ENCODE measurements around the gene KIF3C.
"Not testable (repeated sequence)": the region's sequence is repeated elsewhere in the genome, so short reads cannot be mapped to it uniquely, and the experiment has no call there.

Gene KIF3C

DNA sequence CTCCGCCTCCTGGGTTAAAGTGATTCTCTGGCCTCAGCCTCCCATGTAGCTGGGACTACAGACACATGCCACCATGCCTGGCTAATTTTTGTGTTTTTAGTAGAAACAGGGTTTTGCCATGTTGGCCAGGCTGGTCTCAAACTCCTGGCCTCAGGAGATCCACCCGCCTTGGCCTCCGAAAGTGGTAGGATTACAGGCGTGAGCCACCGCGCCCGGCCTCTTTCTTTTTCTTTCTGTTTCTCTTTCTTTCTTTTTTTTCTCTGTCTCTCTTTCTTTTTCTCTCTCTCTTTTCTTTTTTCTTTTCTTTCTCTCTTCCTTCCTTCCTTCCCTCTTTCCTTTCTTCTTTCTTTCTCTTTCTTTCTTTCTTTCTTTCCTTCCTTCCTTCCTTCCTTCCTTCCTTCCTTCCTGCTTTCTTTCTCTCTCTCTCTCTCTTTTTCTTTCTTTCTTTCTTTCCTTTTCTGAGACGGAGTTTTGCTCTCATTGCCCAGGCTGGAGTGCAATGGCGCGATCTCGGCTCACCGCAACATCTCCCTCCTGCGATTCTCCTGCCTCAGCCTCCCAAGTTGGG lies 16.6 kb upstream of the KIF3C start:
- not testable (repeated sequence) for DNase-seq

DNA sequence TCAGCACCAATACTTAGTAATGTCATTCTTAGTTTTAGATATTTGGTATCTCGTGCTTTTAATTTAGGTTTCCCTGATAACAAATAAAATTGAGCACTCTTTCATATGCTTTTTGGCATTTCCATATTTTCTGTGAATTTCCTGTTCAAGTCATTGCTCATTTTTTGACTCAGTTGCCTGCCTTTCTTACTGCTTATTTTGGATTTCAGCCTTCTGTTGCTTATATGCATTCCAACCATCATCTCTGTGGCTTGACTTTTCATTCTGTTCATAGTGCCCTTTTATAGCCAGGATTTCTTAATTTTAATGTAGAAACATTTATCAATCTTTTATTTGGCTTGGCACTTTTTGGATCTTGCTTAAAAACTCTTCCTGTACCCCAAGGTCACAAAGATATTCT lies 14.5 kb upstream of the KIF3C start:
- no peak for DNase-seq

DNA sequence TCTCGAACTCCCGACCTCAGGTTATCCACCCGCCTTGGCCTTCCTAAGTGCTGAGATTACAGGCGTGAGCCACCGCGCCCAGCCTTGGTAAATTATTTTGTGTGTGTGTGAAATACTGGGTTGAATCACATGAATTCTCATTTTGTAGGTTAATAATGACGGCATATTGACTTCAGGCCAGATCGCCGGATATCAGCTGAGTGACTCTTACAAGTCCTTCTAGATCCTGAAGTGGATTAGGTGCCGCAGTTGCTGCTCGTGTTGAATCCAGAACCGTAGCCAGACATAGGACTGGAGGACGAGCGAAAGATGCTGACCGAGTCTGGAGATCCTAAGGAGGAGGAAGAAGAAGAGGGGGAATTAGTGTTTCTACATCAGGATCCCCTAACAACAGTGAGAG lies 12.2 kb upstream of the KIF3C start:
- no peak for DNase-seq

DNA sequence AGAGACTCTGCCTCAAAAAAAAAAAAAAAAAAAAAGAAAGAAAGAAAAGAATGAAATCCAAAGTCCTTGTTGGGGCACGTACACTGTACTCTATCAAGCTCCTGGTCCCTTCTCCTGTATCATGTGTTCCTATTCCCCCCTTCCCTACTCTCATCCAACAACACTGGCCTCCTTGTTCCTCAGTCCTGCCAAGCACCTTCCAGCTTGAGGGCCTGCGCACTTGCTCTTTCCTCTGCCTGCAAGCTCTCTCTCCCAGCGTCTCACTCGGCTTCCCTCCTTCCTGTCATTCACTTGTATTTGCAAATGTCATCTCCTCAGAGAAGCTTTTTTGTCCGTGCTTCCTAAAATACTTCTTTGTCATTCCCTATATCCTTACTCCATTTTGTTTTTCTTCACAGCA lies 10.8 kb upstream of the KIF3C start:
- DNase-seq: no peak

DNA sequence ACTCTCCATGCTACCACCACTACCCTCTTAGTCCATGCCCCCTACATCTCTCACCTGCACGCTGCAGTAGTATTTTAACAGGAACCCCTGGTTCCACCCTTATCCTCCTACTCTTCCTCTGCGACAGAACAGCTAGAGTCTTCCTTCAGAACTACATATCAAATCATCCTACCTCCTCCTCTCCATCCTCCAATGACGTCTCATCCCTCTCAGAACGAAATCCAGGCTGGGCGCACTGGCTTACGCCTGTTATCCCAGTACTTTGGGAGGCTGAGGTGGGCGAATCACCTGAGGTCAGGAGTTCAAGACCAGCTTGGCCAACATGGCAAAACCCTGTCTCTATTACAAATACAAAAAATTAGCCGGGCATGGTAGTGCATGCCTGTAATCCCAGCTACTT lies 10.3 kb upstream of the KIF3C start:
- DNase-seq: no peak

DNA sequence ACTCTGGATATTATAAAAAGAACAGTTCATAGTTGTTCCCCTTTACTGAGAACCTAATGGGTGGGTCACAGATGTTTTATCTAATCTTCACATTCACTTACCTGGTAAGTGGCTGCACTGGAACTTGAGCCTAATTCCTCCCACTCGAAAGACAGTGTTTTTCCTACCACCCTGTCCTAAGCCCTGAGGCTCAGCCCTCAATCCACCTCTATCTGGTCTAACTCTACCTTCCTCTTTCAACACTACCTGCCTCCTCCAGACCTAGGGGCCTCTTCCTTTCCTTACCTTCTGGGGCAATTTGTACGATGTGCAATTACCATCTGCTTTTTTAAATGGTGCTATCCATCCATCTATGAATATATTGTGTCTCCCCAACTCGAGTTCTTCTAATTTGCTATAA lies 9.7 kb upstream of the KIF3C start:
- DNase-seq: no peak

DNA sequence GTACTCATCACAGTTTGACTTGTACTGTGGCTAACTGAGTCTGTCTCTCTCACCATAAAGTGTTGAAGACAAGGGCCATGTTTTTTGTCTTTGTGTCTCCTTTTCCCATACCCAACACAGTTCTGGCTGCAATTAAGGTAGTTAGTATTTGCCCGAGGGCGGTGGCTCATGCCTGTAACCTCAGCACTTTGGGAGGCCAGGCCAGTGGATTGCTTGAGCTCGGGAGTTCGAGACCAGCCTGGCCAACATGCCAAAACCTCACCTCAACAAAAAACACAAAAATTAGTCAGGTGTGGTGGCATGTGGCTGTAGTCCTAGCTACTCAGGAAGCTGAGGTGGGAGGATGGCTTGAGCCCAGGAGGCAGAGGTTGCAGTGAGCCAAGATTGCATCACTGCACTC lies 6.9 kb upstream of the KIF3C start:
- DNase-seq: no peak

DNA sequence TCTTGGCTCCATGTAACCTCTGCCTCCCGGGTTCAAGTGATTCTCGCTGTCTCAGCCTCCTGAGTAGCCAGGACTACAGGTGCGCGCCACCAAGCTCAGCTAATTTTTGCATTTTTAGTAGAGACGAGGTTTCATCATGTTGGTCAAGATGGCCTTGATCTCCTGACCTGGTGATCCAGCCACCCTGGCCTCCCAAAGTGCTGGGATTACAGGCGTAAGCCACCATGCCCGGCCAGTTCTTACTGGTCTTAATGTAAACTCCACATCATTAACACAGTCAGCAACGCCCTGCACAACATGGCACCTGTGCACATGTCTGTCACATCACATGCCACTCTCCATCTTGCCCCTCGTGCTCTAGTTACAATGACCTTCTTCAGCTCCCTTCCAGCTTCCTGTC lies 5.8 kb upstream of the KIF3C start:
- no peak for DNase-seq

DNA sequence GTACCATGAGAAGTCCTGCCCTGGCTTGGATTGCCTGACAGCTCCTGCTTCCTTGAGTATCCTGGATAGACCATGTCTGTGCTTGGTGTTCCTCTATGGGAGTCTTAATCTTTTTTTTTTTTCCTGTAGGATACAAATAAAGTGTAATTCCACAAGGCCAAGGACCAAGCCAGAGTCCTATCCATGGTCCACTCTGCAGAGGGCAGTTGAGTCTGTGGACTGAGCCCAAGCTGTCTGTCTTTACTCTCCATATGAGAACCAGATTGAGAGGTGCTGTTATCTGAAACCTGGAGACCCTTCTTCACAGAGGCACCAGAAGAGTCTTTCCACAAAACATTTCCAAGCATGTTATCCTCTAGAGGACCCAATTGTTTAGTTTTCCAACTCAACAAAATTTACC lies 1.4 kb upstream of the KIF3C start:
- no peak for DNase-seq

DNA sequence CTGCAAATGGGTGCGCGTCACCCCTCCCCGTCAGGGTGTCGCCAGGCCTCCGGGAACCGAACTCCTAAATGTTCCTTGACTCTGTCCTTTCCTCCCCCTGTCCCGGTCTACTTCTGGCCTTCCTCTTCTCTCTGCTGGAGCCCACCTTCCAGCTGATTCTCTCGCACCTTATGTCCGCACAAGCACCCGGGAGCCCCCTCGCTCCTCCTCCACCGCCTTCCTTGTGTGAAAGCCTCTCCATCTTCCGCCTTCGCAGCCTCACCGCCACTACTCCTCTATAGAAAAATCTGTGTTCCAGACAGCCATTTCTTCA lies 627 bp upstream of the KIF3C start:
- no peak for DNase-seq

DNA sequence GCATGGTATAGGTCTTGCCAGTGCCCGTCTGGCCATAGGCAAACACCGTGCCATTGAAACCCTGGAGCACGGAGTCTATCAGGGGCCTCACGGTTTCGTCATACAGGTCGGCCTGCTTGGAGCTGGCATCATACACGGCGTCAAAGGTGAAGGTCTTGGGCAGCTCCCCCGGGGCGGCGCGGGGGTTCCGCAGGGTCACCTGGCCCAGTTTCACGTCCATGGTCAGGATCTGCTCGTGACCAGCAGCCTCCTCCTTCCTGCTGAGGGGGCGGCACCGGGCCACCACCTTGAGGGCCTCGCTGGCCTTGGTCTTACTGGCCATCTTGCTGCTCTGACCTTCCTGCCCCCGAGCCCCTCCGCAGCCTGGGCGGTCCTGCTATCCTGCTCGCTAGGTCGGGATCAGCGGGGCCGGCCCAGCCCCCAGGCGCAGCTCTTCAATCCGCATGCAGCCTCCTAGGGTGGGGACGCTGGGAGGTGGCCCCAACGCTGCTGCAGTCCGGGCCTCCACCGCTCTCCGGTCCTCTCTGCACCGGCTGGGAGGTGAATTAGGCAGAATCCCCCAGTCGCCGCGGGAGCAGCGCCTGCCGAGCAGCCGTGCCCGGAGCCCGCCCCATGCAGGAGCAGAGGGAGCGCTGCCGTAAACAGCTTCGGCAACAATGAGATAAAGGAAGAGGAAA lies 563 bp downstream of the KIF3C start:
- peak; percentile 4 to 15 for DNase-seq

DNA sequence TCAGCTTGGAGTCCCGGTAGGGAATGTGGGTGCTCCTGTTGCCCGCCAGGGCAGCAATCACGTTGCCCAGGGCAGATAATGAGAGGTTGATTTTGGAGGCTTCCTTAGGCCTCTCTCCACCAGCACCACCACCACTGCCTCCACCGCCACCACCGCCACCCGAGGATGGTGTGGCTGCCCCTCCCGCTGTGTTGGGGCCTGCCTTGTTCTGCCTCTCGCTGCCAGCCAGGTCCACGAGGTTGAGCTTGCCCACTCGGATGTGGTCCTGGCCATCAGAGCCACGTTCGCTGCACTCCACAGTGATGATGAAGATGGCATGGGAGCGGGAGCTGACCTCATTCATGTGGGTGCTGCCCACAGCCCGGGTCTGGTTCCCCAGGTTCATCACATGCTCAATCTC lies 1.3 kb downstream of the KIF3C start:
- DNase-seq: no peak

DNA sequence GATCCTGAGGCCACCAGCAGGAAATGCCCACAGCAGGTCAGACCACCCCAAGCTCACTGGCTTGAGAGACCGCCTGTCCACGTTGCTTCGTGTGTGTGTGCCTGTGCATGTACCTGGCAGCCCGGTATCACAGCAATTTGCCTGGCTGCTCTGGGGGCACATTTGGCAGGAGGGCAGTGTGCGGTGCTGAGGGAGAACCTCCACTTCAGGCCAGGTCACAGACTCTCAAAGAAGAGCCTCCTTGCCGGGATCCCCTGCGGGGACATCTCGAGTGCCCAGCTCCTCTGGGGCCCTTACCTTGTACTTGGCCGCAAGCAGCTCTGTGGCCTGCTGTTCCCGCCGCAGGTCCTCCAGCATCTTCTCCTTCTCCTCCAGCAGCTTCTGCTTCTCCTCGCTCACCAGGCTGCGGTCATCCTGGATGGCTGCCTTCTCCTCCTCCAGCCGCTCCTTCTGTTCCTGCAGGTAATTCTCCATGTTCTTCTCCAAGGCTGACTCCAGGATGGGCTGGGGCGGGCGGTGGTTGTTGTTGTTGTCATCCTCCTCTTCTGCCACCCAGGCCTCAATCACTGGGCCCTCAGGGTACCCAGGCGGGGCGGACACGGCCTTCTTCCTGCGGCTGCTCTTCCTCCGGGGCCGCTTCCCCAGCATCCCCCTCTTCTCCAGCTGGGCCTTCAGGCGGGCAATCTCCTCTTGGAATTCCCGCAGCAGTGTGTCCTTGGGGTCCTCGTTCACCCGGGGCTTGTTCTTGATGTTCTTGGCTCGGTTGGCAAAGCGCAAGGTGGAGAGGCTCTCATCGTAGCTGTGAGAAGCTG lies 2.0 kb downstream of the KIF3C start:
- no peak for DNase-seq

DNA sequence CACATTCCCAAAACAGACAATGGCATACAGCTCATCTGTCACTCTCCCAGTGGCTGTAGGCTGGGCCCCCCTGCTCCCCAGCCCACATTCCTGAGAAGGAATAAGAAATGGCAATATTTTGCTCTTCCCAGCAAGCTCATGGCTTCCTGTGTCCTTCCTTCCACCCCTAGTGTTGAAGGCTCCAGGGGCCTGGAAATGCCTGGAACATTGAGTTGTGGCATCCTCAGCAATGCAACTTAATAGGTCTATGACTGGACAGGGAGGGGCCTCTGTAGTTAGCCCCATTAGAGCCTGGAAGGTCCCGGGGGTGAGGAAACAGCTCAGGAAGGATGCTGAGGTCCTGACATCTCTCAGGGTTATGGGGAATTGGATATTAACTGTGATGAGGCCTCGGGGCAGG lies 3.3 kb downstream of the KIF3C start:
- no peak for DNase-seq

DNA sequence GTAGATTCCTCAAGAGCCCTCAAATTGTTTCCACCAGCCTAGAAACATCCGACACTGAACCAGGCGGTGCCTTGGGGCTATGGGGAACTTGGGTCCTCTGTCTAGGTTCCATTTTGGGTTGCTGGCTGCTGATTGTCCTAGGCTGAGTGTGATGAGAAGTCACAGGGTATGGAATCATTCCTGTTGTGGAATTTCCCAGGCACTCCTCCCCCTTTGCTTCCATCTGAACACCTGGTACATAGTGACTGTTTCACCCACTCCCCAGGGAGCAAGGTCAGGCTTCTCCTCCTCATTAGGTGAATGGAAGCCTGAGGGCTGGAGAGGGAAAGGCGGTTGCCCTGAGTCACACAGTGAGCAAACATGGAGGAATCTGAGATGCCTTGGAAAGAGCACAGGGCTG lies 4.5 kb downstream of the KIF3C start:
- DNase-seq: no peak

DNA sequence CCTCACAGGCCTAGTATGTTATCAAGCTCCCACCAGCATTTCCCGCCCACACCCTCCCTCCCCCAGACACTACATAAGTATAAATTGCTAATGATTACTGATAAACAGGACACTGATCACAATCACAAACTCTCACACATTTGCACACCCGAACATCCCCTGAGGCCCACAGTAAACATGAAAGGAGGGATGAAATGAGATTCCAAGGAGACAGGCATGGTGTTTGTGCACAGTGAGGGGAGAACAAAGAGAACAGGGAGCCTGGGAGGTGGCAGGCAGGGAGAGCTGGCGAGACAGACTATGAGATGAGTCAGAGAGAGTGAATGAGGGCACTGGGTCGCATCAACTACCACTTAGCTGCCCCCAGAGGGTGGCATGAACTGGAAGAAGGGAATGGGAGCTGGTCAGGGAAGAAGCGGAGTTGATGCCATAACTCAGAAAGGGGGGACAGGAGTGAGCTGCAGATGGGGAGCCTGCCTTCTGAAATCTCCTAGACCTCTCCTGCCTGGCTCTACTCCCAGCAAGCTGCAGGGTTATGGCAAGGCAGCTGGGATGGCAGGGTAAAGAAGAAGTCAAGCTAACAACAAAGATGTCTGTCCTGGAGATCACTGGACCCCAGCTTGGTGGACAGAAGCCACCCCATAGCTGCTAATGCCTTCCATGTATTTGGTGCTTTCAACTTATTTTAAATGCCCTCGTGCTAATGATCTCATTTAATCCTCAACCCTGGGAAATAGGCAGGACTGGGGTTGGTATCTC lies 5.1 kb downstream of the KIF3C start:
- DNase-seq: no peak

DNA sequence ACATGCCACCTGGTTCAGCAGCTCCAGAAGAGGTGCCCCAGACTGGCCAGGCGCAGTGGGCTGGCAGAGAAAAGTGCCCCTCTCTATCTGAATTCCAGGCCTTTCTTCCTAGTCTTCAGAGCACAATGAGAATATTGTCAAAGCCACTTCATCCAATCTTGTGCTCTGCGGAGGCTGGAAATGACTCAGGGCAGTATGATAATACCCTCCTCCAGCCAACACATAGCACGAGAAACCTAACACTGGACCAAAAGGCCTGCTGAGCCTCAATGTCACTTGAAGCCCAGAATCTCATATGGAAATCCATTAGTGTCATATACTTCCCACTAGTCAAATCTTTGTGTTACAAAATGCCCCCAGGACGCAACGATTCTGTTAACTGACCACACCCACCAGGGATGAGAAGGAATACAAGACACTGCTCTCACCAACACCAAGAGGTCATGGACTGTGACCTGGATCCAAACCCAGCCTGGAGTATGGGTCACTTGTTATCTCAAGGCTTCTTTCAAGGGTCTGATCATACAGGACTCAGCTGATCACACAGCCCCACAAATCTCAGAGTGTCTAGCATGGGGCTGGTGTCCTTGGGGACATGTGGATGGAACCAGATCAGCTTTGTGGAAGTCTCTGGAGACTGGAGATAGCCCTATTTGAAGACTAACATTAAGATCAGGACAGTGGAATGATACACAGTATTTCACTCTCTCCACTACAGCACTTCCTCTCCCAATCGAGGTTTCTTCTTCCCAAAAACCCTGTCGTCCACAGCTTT lies 10.1 kb downstream of the KIF3C start:
- DNase-seq: no peak

DNA sequence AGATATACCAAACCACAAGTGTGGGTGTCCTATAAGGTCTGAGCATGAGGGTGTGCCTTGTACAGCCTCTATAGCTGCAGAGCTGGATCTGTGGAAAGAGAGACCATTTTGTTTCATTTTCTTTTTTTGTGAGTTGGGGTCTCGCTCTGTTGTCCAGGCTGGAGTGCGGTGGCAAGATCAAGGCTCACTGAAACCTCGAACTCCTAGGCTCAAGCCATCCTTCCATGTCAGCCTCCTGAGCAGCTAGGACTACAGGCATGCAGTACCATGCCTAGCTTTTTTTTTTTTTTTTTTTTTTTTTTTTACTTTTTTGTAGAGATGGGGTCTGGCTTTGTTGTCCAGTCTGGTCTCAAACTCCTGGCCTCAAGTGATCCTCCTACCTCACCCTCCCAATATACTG lies 10.7 kb downstream of the KIF3C start:
- DNase-seq: no peak

DNA sequence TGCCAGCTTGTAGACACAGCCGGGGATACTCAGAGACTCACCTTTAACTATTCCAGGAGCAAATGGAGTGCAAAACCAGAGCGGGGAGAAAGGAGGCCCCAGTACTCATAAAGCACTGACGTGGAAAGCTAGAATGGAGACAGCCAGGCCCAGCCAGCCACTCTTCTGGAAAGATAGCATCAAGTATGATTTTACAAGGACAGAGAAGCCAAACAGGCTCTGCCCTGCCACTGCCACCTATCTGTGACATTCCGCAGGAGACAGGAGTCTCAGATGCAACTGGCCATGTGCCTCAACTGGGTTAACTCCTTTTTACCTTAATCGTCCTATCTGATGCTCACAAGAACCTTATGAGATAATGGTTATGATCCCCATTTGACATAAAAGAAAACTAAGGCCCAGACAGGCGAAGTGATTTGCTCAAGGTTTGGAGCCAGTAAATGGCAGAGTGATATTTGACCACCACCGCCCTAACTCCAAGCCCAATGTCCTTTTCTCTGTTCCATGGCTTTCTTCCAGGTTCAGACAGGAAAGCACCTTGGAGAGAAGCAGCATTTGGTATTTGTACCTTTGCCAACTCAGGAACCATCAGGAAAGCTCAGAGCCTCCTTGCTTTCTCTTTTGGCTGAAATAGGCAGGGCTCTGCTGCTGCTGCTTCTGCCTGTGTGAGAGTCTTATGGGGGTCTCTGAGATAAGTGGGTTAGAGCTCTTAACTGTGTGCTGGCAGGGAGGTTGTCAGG lies 15.6 kb downstream of the KIF3C start:
- DNase-seq: no peak

DNA sequence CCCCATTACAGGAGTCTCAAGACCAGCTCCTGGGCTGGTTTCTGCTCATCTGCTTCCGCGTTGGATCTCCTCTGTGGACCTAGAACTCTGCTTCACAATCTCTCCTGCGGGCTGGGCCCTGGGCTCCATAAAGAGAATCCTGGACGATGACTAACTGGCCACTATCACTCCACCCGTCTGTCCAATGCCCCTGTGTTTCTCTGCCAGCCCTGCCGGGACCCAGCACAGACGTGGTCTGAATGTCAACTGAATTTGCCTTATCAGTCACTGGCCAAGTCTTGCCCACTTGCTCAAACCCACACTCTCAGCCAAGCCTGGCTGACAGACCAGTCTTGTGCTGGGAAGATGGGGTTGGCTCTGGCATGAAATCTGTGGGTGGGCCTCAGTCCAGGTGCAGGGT lies 17.4 kb downstream of the KIF3C start:
- DNase-seq: no peak

DNA sequence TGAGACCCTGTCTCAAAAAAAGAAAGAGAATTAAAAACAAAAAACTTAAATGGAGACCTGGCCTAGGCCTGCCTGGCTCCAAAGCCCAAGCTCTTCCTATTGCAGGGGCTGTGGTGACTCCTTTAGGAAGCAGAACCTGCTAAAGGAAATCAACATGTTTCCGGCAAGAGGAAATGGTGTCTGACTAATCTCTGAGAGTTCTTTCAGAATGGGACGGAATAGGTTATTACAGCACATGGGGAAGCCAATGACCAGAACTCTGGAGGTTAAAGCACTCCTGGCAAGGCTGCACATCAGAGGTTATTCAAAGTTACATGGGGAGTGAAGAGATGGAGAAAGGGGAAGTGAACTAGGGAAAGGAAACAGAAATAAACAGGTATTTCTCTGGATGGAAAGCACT lies 21.4 kb downstream of the KIF3C start:
- DNase-seq: no peak

DNA sequence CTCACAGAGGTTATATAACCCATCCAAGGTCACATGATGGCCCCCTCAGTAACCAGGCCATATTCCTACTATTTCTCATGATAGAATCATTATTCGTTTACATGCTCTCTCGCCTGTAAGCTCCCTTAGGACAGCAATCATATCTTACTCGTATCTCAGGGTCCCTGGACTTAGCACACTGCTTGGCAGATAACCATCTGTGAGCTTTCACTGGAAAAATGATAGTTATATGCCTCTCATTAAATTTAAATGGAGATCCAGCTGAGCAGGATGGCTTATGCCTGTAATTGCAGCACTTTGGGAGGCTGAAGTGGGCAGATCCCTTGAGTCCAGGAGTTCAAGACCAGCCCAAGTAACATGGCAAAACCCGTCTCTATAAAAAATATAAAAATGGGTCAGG lies 21.9 kb downstream of the KIF3C start:
- DNase-seq: no peak

All from stimulated activated CD4-positive, alpha-beta T cell treated with anti-CD3 and anti-CD28 coated beads, Interleukin-4, amount 100 ng/mL, for 4 hours (primary cell).